A673 (cell line): ENCODE results near the gene C19orf81. TPM values are rescaled to one million over a fixed set of nuclear protein-coding genes. Genes with fewer than 3 reads are reported as not detected.

Source experiments
- BruUV-seq: library from RNA; stranded (reverse); fragments of 400-500 nt; replicated peaks from 2 replicates; lab custom pipeline; 2021; lab: Mats Ljungman, UMichigan
- CTCF ChIA-PET: fragments of 300-600 bp; sonication (Branson Sonifier 250); formaldehyde crosslinking; loops from one replicate; lab custom pipeline; 2022; ENCODE audit warnings: antibody characterized with exemption; lab: Charles Lee
- POLR2A ChIA-PET: fragments of 300-600 bp; sonication (Branson Sonifier 250); formaldehyde crosslinking; loops from one replicate; lab custom pipeline; 2022; ENCODE audit warnings: antibody characterized with exemption; ENCODE audit not compliant: low non-redundant PET; lab: Charles Lee
- DNase-seq: peaks from one replicate; pipeline ENCODE4 v3.0.0-alpha.2; 2015; ENCODE audit warnings: low spot score
- H3K27ac ChIP-seq: fragments of 200-600 bp; sonication (generic); 2 replicates; pipeline ENCODE4 v1.5.1; 2016; ENCODE audit warnings: mixed run types, low read depth, mild to moderate bottlenecking, mixed read lengths, antibody characterized with exemption, low read length; ENCODE audit not compliant: poor library complexity, severe bottlenecking
- H3K27me3 ChIP-seq: fragments of 200-600 bp; sonication (generic); replicated peaks from 2 replicates; pipeline ENCODE4 v1.6.1; 2017; ENCODE audit warnings: mixed run types, low read depth, mild to moderate bottlenecking, mixed read lengths, antibody characterized with exemption, low read length; ENCODE audit not compliant: insufficient read depth, poor library complexity
- H3K36me3 ChIP-seq: fragments of 200-600 bp; sonication (generic); 2 replicates; pipeline ENCODE4 v1.6.1; 2016; ENCODE audit warnings: mixed run types, mild to moderate bottlenecking, mixed read lengths, antibody characterized with exemption, low read length; ENCODE audit not compliant: insufficient read depth, poor library complexity, severe bottlenecking
- H3K4me1 ChIP-seq: fragments of 200-600 bp; sonication (generic); 2 replicates; pipeline ENCODE4 v1.6.1; 2017; ENCODE audit warnings: mixed run types, mild to moderate bottlenecking, mixed read lengths, antibody characterized with exemption, low read length; ENCODE audit not compliant: insufficient read depth, poor library complexity, severe bottlenecking
- H3K4me3 ChIP-seq: fragments of 200-600 bp; sonication (generic); 2 replicates; pipeline ENCODE4 v1.5.1; 2016; ENCODE audit warnings: low read depth, mixed run types, mild to moderate bottlenecking, mixed read lengths, low read length; ENCODE audit not compliant: poor library complexity, severe bottlenecking
- H3K9me3 ChIP-seq: fragments of 200-600 bp; sonication (generic); 2 replicates; pipeline ENCODE4 v1.6.1; 2016; ENCODE audit warnings: mixed run types, low read depth, mild to moderate bottlenecking, mixed read lengths, antibody characterized with exemption, low read length; ENCODE audit not compliant: poor library complexity, severe bottlenecking
- CTCF ChIP-seq: fragments of 300-800, 200-600 bp; sonication (generic); conservative IDR thresholded peaks from 2 replicates; pipeline ENCODE4 v1.5.1; 2017; ENCODE audit warnings: low read depth, mild to moderate bottlenecking, antibody characterized with exemption, low read length, moderate library complexity, mixed read lengths
- EZH2 ChIP-seq: fragments of 200-600 bp; sonication (generic); IDR thresholded peaks from 2 replicates; pipeline ENCODE4 v1.6.1; 2017; ENCODE audit warnings: borderline replicate concordance, low read depth, mild to moderate bottlenecking, mixed read lengths, antibody characterized with exemption, low read length; ENCODE audit not compliant: poor library complexity, severe bottlenecking
- intact Hi-C: fragments of 100-400 bp; cut with micrococcal nuclease; formaldehyde crosslinking; loops from one replicate; pipeline ENCODE4 v1.10.0; 2022; ENCODE audit not compliant: unreplicated experiment
- total RNA-seq: library from RNA; stranded (reverse); gene quantifications from 2 replicates; pipeline ENCODE4 v1.2.3, GENCODE V29; 2021

C19orf81 gene
- total RNA-seq, 1 experiment from 2014 or later, result 6.2 TPM

GRCh38 chr19:50708179-50708879 is 59.1 kb downstream of the C19orf81 start:
- H3K4me3 ChIP-seq, result no peak overlapping the region
- H3K27me3 ChIP-seq, result no peaks in the 10 kb centered on the region
- H3K4me1 ChIP-seq, result peaks cover 14% of the 10 kb centered on the region
- intact Hi-C loops, result loop anchor here (5.0 to 10.0 kb wide), 2 partner anchors 306 to 389 kb away; partner anchors contain the start of gene KLK10
- no peaks in the 10 kb centered on the region for H3K9me3 ChIP-seq
- CTCF ChIA-PET, result no interaction called here
- POLR2A ChIA-PET, result no interaction called here
- no peak for DNase-seq
- peaks cover 33% of the 10 kb centered on the region for H3K36me3 ChIP-seq
- no peak overlapping the region for H3K27ac ChIP-seq
- TF ChIP-seq EZH2 (no peak), CTCF (no peak)
- no TSS peak for BruUV-seq

Other genes starting within 250 kb of the C19orf81 start
- 0.20 and 0.75 TPM in 2 replicates for gene SPIB, start 230.5 kb upstream of the C19orf81 start, total RNA-seq
- 0.09 TPM in 1 of 2 replicates, not detected in the other for gene MYBPC2, start 216.6 kb upstream of the C19orf81 start, total RNA-seq
- 99.2 and 108 TPM in 2 replicates for gene EMC10, start 172.9 kb upstream of the C19orf81 start, total RNA-seq
- 0.59 and 0.84 TPM in 2 replicates for gene GARIN5A, start 172.6 kb upstream of the C19orf81 start, total RNA-seq
- gene JOSD2, start 138.3 kb upstream of the C19orf81 start, total RNA-seq, result 26.8 and 31.9 TPM in 2 replicates
- 0.45 TPM in 1 of 2 replicates, not detected in the other for gene ASPDH, start 135.5 kb upstream of the C19orf81 start, total RNA-seq
- gene LRRC4B, start 81.0 kb upstream of the C19orf81 start, total RNA-seq, result 23.1 and 24.9 TPM in 2 replicates
- gene SYT3, start 9.6 kb upstream of the C19orf81 start, total RNA-seq, result 1.8 and 2.0 TPM in 2 replicates
- gene SHANK1, start 70.4 kb downstream of the C19orf81 start, total RNA-seq, result 69.7 and 69.8 TPM in 2 replicates
- gene CLEC11A, start 73.9 kb downstream of the C19orf81 start, total RNA-seq, result 59.1 TPM in 2 replicates
- not detected in 2 replicates for gene GPR32, start 121.0 kb downstream of the C19orf81 start, total RNA-seq
- gene ACP4, start 141.0 kb downstream of the C19orf81 start, total RNA-seq, result not detected in 2 replicates
- gene KLK1, start 174.3 kb downstream of the C19orf81 start, total RNA-seq, result 0.68 TPM in 1 of 2 replicates, not detected in the other
- not detected in 2 replicates for gene KLK15, start 184.1 kb downstream of the C19orf81 start, total RNA-seq
- gene KLK3, start 205.5 kb downstream of the C19orf81 start, total RNA-seq, result not detected in 2 replicates
- gene KLK2, start 224.0 kb downstream of the C19orf81 start, total RNA-seq, result not detected in 2 replicates